Keratinocyte (primary cell): Measurements from ENCODE around the gene NKD1.

Experiments
- CTCF ChIP-seq, 3 experiments: IDR thresholded peaks in 1 of 3; conservative IDR thresholded peaks in 1 of 3; optimal IDR thresholded peaks in 1 of 3; 2 replicates in 2 of 3; 3 replicates in 1 of 3; pipeline versions ENCODE3 to v1.5.1; 2011; ENCODE audit warnings: low read length in 3 of 3, mild to moderate bottlenecking in 3 of 3, moderate library complexity in 2 of 3, control low read depth in 1 of 3, inconsistent platforms in 1 of 3; ENCODE audit not compliant: insufficient read depth in 2 of 3; ENCODE audit errors: extremely low read depth in 1 of 3
- EZH2 ChIP-seq: IDR thresholded peaks from one replicate; pipeline ENCODE4 v1.6.1; 2012; ENCODE audit warnings: inconsistent platforms, mild to moderate bottlenecking, low read length, moderate library complexity

GRCh38 chr16:50600582-50601283 lies 52.5 kb downstream of the NKD1 start:
- TF ChIP-seq CTCF (optimal IDR thresholded peaks at IDR 0.05 in 1 of 3, IDR thresholded peaks at IDR 0.05 in 1 of 3, conservative IDR thresholded peaks at IDR 0.05 in 1 of 3; ENCODE audit: extremely low read depth in 1 of 3, insufficient read depth in 2 of 3, low read length in 3 of 3) (no peak), EZH2 (no peak)
